ENCODE measurements around the gene RASAL3.

DNA sequence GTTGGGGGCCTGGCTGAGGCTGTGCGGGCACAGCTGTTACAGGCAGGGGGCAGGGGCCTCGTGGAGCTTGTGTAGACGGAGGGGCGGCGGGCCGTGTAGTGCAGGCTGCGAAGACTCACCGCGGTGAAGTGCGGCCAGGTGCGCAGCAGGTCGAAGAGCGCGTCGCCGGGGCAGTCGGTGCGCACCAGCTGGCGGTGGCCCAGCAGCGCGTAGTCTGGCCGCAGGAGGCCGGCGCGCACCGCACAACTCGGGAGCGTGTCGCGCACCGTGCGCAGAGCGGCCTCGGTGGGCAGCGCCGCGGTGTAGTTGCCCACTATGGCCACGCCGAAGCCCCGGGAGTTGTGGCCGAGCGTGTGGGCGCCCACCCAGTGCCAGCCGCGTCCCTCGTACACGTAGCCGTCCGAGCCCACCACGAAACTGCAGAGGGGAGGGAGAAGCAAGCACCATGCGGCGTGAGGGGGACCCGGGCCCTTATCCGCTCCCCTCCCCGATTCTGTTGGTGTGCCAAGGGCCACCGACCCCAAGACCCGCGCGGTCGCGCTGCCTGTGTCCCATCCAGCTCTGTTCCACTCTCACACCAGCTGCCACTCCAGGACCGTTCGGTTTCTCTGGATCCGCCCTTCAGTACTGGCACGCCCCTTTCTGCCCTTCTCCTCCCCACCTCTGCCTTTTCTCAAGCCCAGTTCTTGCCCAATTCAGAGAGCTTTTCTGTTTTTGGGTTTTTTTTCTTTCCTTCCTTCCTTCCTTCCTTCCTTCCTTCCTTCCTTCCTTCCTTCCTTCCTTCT is 5.4 kb upstream of the RASAL3 start:
- TF ChIP-seq, protein P1, sequence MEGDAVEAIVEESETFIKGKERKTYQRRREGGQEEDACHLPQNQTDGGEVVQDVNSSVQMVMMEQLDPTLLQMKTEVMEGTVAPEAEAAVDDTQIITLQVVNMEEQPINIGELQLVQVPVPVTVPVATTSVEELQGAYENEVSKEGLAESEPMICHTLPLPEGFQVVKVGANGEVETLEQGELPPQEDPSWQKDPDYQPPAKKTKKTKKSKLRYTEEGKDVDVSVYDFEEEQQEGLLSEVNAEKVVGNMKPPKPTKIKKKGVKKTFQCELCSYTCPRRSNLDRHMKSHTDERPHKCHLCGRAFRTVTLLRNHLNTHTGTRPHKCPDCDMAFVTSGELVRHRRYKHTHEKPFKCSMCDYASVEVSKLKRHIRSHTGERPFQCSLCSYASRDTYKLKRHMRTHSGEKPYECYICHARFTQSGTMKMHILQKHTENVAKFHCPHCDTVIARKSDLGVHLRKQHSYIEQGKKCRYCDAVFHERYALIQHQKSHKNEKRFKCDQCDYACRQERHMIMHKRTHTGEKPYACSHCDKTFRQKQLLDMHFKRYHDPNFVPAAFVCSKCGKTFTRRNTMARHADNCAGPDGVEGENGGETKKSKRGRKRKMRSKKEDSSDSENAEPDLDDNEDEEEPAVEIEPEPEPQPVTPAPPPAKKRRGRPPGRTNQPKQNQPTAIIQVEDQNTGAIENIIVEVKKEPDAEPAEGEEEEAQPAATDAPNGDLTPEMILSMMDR (IDR thresholded peaks at IDR 0.05; ENCODE audit: control extremely low read depth in 1 of 3, insufficient read depth in 1 of 3, low read depth in 1 of 3, low read length in 3 of 3): no peak
- no peak for TF ChIP-seq ZNF274 (IDR thresholded peaks at IDR 0.05; ENCODE audit: borderline replicate concordance, extremely low read depth, low read length)
- TF ChIP-seq, protein P2, sequence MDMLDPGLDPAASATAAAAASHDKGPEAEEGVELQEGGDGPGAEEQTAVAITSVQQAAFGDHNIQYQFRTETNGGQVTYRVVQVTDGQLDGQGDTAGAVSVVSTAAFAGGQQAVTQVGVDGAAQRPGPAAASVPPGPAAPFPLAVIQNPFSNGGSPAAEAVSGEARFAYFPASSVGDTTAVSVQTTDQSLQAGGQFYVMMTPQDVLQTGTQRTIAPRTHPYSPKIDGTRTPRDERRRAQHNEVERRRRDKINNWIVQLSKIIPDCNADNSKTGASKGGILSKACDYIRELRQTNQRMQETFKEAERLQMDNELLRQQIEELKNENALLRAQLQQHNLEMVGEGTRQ (IDR thresholded peaks at IDR 0.05; ENCODE audit: low read length): no peak
- no peak for TF ChIP-seq POLR2A (IDR thresholded peaks at IDR 0.05; ENCODE audit: control extremely low read depth in 1 of 2, low read depth in 2 of 2, low read length in 2 of 2)
- TF ChIP-seq, protein P3, sequence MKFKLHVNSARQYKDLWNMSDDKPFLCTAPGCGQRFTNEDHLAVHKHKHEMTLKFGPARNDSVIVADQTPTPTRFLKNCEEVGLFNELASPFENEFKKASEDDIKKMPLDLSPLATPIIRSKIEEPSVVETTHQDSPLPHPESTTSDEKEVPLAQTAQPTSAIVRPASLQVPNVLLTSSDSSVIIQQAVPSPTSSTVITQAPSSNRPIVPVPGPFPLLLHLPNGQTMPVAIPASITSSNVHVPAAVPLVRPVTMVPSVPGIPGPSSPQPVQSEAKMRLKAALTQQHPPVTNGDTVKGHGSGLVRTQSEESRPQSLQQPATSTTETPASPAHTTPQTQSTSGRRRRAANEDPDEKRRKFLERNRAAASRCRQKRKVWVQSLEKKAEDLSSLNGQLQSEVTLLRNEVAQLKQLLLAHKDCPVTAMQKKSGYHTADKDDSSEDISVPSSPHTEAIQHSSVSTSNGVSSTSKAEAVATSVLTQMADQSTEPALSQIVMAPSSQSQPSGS (IDR thresholded peaks at IDR 0.05; ENCODE audit: low read length): no peak
- no peak for TF ChIP-seq TBP (IDR thresholded peaks at IDR 0.05; ENCODE audit: low read depth, low read length)
- TF ChIP-seq EZH2 (IDR thresholded peaks at IDR 0.05; ENCODE audit: low read depth, low read length, severe bottlenecking): peak; percentile 61
- no peak for TF ChIP-seq RXRA (IDR thresholded peaks at IDR 0.05; ENCODE audit: insufficient read depth, low read depth, low read length)
- no peak for TF ChIP-seq EP300 (IDR thresholded peaks at IDR 0.05; ENCODE audit: borderline replicate concordance in 1 of 2, low read depth in 2 of 2, low read length in 2 of 2)
- no peak for TF ChIP-seq JUN (IDR thresholded peaks at IDR 0.05; ENCODE audit: low read depth, low read length)
- TF ChIP-seq CBX8 (IDR thresholded peaks at IDR 0.05; ENCODE audit: borderline replicate concordance, low read depth, low read length): no peak
- TF ChIP-seq CREB1 (IDR thresholded peaks at IDR 0.05): no peak
- TF ChIP-seq, protein P4, sequence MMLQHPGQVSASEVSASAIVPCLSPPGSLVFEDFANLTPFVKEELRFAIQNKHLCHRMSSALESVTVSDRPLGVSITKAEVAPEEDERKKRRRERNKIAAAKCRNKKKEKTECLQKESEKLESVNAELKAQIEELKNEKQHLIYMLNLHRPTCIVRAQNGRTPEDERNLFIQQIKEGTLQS (IDR thresholded peaks at IDR 0.05; ENCODE audit: insufficient read depth, low read depth, low read length): no peak

All from H1 (cell line).